Measurements from ENCODE around the gene TBCB.
"Not testable (repeated sequence)": the region's sequence is repeated elsewhere in the genome, so short reads cannot be mapped to it uniquely, and the experiment has no call there.

The TBCB gene

DNA sequence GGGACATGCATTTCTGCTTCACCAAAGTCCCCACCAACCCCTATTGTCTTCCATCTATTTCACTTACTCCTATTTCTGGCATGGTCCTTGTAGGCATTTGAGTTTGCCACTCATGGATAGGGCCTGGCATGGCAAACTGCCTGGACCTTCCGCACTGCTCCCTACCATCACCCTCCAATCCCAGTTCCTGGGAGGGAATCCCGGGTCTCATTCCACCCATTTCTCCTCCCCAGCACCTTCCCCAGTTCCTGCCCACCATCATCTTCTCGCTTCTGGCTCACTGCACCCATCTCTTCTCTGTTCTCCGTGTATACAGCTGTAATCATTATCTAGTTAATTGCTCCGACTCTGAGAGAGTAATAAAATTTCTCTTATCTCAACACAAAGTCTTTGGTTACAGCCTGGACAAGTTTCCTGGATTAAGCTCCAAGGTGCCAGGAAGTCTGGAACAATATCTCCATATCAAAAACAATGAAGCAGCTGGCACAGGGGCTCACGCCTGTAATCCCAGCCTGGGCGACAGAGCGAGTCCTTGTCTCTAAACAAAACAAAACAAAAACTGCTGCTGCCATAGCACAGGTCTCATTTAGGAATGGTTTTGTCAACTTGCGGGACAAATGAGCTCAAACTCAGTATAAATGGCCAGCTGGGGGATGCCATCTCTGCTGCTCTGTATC is 54.0 kb downstream of the TBCB start:
- DNase-seq, result no peak

- DNase-seq, result no peak
These were observed 57.6 kb downstream of the TBCB start for GRCh38 chr19:36172852-36173251.

DNA sequence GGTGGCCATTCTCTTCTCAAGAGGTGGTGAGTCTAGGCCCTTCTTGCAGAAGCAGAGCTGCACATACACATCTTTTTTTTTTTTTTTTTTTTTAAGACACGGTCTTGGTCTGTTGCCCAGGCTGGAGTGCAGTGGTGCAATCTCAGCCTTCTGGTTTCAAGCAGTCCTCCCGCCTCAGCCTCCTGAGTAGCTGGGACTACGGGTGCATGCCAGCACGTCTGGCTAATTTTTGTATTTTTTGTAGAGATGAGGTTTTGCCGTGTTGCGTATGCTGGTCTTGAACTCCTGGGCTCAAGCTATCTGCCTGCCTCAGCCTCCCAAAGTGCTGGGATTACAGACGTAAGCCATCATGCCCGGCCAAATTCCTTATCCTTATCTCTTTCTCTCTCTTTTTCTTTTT is 58.6 kb downstream of the TBCB start:
- DNase-seq, result not testable (repeated sequence)
